ENCODE measurements around the gene PTRHD1.
"Not testable (repeated sequence)": the region's sequence is repeated elsewhere in the genome, so short reads cannot be mapped to it uniquely, and the experiment has no call there.

PTRHD1 gene, protein sequence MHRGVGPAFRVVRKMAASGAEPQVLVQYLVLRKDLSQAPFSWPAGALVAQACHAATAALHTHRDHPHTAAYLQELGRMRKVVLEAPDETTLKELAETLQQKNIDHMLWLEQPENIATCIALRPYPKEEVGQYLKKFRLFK

DNA sequence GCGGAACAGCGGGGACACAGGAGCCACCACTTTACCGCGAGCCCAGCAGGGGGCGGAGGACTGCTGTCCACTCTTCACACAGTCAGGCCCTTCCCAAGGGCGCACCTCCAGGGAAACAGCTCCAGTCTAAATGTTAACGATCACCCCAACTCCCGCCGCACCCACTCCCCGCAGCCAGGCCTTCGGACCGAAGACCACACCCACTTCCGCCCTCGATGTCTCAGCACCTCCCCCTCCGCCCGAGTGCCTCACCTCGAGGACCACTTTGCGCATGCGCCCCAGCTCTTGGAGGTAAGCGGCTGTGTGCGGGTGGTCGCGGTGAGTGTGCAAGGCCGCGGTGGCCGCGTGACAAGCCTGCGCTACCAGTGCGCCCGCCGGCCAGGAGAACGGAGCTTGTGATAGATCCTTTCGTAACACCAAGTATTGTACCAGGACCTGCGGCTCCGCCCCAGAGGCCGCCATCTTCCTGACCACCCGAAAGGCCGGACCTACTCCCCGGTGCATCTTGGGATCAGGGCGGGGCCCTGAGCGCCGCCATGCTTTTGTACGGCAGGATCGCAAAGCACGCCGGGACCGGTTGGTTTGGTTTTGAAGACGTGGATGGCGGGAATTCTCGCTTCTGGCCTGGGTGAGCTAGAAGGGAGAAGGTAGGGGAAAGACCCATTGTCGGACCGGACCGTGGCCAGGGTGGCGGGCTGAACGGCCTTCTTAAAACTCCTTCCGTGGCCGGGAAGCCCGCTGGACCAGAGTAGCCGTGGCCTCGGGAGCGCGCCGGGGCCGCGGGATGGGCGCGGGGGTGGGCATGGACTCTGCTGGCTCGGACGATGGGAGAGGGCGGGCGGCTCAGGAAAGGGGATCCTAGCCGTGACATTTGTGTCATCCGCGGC, at the start of gene PTRHD1, which contains the start of gene CENPO:
PTRHD1 (minus strand) TSS at position 518 of the 887 bp plus-strand sequence; CDS start at position 504, 14 bp downstream.
CENPO (plus strand) TSS at position 552 of the 887 bp plus-strand sequence. CDS start 495 bp downstream, outside the sequence.
- DNase-seq = peak; percentile 97

GRCh38 chr2:24842081-24843050, 49.2 kb upstream of the PTRHD1 start:
- DNase-seq = no peak

DNA sequence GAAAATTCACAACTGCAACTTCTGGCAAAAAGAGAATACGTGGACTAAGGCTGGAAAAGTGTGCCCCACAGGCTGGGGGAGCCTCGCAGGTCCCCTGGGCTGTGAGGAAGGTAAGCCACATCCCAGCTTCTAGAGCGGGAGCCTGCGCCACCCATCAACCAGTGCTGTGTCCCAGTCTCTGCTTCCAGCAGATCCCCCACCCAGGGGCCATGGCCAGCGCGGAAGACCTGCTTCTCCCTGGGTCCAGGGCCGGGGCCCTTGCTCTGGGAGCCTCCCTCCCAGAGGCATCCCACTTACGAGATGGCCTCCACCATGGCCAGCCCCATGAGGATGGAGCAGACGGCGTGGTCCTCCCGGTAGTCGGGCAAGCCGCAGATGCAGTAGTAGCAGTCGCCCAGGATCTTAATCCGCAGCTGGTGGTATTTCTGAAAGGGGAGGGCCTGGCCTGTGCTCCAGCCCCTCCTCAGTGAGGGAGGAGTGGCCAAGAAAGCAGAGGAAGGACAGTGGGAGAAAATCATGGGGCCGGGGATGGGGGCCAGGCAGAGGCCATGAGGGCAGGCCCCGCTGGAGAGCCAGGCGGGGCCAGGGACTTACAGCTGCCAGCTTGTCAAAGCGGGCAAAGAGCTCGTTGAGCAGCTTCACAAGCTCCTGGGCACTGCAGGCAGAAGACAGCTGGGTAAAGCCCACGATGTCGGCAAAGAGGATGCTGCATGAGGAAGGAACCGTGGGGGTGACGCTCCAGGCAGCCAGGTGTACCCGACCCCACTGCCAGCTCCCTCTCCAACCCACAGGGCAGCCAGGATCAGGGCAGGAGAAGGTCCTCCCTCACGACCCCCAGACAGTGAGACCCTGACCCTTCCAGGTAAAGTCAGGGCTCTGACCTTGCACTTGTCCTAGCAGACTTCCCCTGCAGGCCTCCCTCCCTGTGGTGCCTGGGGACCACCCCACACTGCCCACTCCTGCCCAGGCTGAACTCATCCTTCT, 48.1 kb upstream of the PTRHD1 start:
- DNase-seq = no peak

- DNase-seq = no peak
Measured at GRCh38 chr2:24840164-24840869, 47.1 kb upstream of the PTRHD1 start.

DNA sequence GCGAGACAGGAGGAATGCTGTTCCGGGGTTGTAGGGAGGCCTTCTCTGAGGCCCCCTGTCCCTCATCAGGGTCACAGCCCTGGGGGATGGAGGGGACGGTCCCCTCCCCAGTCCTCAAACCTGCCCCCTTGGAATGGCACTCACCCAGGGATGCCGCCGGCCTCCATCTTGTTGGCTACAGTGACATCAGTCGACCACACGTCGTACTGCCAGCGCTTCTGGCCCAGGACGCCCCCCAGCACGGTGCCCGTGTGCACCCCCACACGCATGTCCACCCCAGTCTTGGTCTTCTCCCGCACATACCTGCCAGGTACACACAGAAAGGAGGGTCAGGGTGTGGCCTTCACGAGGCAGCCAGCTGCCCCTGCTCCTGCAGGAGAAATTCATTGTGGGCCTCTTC, 46.5 kb upstream of the PTRHD1 start:
- no peak for DNase-seq

DNA sequence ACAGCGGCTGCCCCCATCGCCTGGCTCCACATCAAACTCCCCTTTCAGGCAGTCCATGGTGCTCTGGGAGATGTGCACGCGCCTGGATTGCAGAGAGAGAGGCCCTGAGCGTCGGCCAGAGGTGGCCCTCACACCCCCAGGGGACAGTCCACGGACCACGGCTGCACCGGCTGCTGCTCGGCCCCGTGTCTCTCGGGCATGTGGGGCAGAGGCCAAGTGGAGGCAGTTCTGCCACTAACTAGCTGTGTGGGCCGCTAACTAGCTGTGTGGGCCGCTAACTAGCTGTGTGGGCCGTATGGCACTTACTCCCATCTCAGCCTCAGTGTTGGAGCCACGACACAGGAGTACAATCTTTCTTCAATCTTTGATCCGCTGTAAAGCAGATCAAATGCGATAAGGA, 45.4 kb upstream of the PTRHD1 start:
- no peak for DNase-seq

DNA sequence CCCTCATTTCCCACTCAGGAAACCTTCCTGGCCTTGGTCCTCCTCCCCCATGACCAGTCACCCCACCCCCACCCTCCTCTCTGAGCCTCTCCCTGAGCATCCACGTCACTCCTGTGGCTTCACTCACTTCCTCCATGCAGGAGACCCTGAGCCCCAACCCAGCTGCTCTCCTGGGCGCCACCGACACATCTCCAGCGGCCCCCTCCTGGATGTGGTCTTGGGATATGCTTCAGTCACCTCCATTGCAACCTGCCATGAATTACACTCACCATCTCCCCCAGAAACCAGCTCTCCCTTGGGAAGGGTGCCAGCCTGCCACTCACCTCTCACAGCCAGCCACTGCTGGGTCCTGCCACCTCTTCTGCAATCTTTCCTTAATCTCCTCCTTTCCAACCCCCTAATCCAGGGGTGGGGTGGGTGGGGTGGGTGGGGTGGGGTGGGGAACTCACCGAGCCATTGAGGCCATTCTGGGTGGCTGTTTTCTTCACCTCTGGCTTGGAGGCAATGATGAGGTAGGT, 44.9 kb upstream of the PTRHD1 start:
- DNase-seq = no peak

- no peak for DNase-seq
Measured at GRCh38 chr2:24836706-24837105, 43.5 kb upstream of the PTRHD1 start.

GRCh38 chr2:24836206-24836605, 43.0 kb upstream of the PTRHD1 start:
- no peak for DNase-seq

GRCh38 chr2:24835411-24835810, 42.2 kb upstream of the PTRHD1 start:
- DNase-seq = not testable (repeated sequence)

- DNase-seq = no peak
Measured at GRCh38 chr2:24834733-24835395, 41.7 kb upstream of the PTRHD1 start.

DNA sequence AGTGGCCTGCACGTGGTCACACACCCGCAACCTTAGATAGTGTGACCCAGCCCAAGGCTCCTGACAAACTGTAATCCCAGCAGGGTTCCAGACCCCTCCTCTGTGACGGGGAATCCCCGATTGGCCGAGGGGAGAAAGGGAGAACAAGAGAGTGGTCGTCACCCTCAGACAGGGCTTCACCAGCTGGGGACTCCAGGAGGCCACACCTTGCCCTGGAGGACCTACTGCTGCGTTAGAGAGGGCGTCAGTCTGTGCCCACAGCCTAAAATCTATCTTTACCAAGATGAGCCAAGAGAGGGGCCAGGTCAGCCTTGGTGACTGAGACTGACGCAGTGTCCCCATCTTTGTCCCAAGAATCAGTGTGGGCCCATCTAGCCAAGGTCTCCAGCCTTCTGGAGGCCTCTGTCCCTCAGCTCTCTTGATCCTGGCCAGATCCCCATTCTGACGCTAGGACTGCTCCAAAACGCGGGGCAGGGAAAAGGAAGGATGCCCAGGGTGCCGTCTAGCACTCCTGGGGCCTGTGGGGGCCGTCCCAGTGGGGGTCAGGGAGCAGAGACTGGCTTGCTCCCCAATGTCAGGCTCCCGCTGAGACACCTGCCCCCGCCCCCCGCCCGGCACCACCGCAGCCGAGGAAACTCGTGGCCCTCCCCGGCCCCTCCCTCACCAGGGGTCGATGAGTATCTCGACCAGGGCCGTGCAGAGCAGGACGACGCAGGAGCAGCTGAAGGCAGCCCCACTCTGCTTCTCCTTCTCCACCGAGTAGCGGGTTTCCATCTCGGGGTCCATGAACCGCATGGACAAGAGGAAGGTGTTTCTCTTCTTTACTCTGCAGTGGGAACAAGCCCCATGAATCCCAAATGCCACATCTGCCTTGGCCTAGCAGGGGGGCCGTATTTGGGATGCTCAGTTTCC, 40.9 kb upstream of the PTRHD1 start:
- no peak for DNase-seq

GRCh38 chr2:24832931-24833701, 39.9 kb upstream of the PTRHD1 start:
- peak; percentile 98 for DNase-seq

DNA sequence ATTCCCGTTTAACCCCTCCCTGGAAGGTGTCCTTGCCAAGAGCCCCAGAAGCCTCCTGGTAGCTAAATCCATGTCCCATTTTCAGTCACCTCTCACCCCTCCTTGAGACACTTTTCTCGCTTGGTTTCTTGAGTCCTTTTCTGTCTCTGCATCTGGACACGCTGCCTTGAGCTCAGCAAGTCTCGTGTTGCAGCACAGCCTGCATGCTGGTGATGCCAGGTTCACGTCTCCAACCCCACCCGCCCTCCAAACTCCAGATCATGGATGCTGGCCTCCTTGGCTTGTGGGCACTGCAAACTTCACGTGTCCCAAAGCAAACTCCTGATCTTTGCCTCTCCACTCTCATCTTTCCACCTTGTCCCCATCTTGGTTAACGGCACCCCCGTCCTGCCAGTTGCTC, 39.3 kb upstream of the PTRHD1 start:
- no peak for DNase-seq

DNA sequence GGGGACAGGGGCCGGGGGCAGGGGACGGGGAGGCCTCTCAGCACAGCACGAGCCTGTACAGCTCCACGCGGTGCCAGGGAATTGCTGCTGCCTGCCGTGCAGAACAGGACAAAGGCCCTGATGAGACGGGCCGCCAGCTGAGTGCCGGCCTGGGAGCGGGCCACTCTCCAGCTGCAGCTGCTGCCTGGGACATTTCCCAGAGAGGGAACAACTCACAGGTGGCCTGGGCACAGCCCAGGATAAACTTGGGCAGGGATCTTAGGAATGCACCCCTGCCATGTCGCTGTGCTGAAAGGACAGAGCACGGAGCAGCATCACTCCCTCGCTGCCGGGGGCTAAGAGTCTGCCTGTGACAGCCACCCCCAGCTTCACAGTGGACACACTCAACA, 38.9 kb upstream of the PTRHD1 start:
- peak; percentile 51 for DNase-seq

DNA sequence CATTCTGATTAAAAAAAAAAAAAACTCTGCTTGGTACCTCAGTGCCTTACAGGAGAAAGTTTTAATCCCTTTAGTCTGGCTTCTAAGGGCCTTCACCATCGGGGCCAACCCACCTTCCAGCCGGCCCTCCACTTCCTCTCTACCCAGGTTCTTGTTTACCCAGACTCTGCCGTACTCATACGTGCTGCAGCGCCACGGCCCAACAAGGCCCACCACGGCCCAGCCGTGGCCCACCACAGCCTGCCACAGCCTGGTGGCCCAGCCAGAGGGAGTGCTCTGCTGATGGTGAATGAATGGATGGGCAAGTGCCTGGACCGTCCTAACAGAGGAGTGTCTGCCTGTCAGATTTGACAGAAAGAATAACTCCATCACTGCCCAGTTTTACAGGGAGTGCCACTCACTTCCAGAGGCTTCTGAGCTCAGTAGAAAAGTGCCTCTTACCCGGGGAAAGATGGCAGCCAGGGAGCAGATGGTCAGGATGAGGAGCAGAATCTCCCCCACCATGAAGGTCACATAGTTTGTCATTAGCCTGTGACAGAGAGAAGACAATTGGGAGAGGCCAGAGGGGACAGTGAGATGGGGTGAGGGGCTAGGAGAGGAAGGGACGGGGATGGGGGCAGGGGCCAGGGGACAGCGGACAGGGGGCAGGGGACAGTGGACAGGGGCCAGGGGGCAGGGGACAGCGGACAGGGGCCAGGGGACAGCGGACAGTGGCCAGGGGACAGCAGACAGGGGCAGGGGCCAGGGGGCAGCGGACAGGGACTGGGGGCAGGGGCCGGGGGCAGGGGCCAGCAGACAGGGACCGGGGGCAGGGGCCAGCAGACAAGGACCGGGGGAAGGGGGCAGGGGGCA, 38.3 kb upstream of the PTRHD1 start:
- no peak for DNase-seq

GRCh38 chr2:24830786-24831185, 37.6 kb upstream of the PTRHD1 start:
- DNase-seq = no peak

Data from NCI-H146 (cell line).